GM21515 (cell line): ENCODE data around the gene ODF4.
A peak's percentile ranks its signal among the peaks of the same experiment; 100 is the strongest.
"Not testable (repeated sequence)": the region's sequence is repeated elsewhere in the genome, so short reads cannot be mapped to it uniquely, and the experiment has no call there.

Source experiments
- ATAC-seq: cut with Tn5 transposase; IDR thresholded peaks from one replicate; pipeline ENCODE4 v1.9.1; 2021; ENCODE audit not compliant: unreplicated experiment

The ODF4 gene

DNA sequence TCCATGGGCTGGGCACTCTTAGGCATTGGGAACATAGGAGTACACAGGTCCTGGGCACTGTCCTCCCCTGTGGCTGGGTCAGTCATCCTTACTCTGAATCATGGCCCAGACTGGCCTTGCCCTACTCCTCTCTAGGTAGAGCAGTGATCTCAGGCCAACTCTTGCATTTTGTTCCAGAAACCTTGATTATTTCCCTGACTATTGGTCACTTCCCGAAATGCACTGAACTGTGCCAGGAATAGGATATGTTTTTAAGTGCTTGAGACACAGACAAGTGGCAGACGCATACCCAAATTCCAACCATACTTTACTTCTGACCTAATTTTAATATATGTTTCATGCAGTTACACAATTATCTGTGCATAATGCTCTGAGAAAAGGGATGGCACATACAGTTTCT is 26.6 kb downstream of the ODF4 start:
- ATAC-seq, result no peak

DNA sequence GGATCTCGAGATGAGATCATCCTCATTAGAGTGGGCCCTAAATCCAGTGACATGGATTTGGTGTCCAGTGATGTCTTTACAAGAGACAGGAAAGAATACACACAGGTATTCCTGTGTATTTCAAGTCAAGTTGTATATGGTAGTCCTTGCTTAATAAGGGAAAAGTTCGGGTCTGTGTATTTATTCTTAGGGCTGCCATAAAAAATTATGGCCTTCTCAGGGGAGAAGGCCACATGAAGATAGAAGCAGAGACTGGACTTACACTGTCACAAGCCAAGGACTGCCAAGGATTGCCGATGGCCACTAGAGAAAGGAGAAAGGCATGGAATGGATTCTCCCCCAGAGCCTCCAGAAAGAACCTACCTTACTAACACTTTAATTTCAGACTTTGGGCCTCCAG is 28.6 kb downstream of the ODF4 start:
- no peak for ATAC-seq

DNA sequence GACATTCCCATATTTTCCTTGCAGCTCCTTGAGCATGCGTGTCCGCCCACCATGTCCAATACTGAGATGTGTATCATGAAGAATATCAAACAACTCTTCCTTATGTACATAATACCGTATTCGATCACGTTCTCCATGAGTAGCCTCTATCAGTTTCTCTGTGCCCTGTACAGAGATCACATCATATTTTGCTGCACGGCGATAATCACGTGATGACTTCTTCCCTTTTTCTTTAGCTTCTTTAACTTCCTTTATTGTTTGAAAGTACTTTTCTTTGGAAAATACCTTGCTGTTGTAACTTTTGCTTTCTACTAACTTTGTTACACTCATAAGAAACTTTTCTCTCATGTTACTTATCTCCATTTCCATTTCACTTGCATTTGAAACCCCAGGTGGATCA is 30.3 kb downstream of the ODF4 start:
- ATAC-seq, result no peak

DNA sequence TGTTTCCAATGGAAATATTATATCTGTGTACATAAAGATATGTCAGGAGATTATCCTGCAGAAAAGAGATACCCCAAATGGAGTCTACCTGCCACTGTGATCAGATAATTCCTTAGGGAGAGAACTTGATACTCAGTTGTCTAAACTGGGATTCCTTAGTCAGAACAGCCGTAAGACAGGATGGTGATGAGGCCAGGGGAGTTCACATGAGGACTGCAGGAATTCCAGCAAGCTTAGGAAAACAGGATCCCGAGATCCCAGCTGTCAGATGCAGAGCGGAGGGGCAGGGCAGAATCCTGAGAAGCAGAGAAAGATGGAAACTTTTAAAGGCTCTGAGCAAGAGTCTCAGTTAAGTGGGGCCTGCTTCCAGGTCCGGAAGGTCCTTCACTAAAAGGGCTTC is 32.1 kb downstream of the ODF4 start:
- ATAC-seq, result no peak

DNA sequence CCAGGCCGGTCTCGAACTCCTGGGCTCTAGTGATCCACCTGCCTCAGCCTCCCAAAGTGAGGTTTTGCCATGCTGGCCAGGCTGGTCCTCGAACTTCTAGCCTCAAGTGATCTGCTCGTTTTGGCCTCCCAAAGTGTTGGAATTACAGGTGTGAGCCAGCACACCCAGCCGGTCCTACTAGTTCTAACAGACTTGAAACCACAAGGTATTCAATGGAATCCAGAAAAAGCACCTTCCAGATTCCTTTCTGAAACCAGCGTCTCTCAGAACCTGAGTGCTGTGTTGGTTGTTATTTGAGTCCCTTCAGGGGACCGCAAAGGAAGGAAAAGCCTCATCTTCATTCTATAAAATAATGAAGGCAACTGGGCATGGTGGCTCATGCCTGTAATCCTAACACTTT is 32.8 kb downstream of the ODF4 start:
- ATAC-seq, result no peak

DNA sequence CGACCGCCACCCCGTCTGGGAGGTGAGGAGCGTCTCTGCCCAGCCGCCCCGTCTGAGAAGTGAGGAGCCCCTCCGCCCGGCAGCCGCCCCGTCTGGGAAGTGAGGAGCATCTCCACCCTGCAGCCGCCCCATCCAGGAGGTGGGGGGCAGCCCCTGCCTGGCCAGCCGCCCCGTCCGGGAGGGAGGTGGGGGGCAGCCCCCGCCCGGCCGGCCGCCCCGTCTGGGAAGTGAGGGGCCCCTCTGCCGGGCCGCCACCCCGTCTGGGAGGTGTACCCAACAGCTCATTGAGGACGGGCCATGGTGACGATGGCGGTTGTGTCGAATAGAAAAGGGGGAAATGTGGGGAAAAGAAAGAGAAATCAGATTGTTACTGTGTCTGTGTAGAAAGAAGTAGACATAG is 34.2 kb downstream of the ODF4 start:
- not testable (repeated sequence) for ATAC-seq

DNA sequence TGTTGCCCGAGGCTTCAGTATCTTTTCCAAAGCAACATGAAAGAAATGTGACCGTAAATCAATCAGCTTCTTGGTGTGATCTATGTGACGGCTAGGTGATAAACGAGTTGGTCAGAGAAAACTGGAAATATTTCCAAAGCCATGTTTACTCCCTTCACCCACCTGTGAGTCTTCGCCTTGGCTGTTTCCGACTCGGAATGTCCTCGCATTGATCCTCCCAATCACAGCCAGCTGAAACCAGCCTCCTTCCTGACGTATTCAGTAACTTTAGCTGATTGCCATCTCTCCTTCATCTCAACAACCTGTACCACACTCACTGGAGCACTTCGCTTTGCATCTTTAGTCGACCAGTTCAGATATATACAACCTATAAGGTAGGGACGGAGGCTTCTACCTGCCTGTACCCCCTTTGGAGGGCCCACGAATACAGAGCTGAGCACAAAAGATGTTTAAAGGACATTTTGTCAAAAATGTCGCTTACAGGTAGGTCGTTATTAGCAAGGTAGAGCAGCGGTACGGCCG is 36.2 kb downstream of the ODF4 start:
- ATAC-seq, result no peak

DNA sequence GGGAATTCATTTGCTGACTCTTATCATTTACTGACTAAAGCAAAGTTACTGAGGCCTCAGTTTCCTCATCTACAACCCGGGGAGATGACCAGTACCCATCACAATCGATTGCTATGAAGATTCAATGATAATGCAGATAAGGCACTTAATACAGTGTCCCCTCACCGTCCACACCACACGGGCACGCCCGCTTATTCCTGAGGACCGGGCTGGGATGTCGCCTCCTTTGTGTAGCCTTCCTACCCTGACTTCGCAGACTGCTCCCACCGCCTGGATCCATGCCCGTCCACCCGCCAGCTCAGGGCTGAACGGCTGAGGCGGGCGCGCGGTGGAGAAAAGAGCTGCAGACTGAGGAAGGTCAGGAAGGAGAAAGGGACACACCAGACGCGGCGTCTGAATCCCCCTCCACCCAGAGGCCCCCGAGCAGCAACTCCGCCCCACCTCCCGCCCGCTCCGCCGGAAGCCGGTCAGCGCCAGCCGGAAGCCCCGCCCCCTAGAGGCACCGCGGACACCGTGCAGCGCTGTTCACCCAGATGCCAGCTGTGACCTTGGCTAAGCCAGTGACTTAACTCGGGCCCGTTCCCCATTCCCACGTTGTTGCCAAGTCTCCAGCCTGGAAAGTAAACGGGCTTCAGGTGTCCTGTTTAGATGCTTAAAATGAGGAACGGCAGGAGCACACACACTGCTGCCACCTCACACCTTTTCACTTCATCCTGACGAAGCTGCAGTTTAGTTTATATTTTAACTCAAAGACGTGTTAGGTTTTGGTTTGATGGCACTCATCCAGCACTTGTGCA is 36.8 kb downstream of the ODF4 start, which contains the start of gene KRABD2:
TSS of gene KRABD2 (minus strand) at position 434 of the 797 bp plus-strand sequence.
- peak; percentile 91 for ATAC-seq

DNA sequence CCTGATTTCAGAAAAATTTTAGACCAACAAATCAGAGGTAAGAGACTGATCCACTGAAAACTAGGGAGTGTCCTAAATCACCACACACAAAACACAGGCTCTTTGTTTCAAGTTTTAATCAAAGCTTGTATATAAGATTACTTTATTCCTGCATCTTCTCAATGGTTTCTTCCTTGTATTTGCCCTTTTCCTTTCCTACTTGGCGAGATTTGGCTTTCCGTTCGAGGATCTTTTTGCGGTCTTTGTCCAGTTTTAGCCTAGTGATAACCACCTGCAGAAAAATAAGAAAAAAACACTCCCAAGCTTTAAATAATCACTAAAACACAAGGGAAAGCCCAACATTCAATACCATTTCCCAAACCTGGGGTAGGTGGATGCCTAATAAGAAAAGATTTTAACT is 37.8 kb downstream of the ODF4 start:
- ATAC-seq, result no peak

DNA sequence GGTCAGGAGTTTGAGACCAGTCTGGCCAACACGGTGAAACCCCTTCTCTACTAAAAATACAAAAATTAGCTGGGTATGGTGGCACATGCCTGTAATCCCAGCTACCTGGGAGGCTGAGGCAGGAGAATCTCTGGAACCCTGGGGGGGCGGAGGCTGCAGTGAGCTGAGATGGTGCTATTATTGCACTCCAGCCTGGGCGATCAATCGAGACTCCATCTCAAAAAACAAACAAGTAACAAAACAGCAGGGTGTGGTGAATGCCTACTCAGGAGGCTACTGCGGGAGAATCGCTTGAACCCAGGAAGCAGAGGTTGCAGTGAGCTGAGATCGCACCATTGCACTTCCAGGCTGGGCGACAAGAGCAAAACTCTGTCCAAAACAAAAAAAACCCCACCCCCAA is 38.5 kb downstream of the ODF4 start:
- ATAC-seq, result not testable (repeated sequence)

DNA sequence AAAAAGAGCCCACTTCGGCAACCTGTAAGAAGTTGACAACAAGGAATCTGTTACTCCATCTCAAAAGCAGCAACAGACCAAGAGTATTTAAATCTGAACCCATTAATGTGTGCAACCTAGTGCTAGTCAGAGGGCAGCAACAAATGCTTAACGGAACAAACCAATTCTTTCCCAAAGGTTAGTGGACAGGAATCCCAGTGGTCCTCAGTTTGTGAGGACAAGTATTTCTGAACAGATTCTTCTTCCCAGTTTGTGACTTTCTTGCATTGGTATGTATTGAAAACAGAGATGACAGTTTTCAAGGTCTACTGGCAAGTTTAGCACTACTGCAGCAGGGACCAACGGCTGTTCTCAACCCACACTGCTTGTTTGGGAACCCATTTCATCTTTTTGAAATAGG is 40.4 kb downstream of the ODF4 start:
- ATAC-seq, result no peak

DNA sequence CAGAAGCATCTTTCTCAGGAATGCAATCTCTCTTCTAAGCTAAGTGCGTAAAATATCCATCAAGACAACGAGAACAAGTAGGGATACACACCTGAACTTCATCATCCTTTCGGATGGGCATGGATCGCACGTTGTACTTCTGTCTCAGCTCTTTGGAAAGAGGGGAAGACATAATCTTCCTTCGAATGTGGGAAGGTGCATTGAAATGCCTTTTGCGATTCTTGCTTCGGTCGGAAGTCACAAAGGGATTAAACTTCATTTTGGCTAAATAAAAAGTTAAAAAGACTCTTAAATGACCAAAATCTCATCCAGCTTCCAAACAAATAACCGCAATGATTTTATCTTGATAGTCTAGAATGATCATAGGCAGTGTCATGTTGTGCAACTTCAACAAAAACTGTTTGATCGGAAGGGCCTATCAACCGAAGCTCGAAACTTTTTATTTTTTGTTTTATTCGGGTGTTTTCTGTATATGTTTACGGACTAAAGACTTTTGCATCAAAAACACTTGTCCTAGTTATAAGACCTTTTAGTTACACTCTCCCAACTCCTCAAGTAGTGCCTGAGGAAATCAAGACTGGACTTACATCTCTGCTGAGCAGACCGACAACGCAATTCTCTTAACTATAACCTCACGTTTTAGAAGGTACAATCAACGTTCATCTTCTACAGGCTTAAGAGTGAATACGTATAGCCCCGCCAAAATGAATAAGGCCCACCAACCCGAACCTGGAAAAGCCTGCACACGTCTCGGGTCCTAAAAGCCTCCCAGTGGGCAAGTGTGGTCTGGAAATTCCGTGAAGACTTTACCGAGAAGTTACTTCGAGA is 42.6 kb downstream of the ODF4 start:
- no peak for ATAC-seq

DNA sequence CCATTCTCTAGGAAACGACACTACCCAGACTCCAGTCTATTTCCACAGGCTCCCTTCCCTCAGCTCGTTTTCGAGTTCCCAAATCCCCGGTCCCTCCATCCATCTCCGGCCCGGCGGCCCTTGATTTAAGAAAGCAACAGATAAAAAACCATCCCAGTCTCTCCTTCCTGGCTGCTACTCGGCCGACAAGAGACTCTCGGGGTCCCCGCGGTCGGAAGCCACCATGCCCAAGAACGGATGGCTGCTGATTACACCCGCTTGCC is 43.2 kb downstream of the ODF4 start:
- ATAC-seq, result no peak

DNA sequence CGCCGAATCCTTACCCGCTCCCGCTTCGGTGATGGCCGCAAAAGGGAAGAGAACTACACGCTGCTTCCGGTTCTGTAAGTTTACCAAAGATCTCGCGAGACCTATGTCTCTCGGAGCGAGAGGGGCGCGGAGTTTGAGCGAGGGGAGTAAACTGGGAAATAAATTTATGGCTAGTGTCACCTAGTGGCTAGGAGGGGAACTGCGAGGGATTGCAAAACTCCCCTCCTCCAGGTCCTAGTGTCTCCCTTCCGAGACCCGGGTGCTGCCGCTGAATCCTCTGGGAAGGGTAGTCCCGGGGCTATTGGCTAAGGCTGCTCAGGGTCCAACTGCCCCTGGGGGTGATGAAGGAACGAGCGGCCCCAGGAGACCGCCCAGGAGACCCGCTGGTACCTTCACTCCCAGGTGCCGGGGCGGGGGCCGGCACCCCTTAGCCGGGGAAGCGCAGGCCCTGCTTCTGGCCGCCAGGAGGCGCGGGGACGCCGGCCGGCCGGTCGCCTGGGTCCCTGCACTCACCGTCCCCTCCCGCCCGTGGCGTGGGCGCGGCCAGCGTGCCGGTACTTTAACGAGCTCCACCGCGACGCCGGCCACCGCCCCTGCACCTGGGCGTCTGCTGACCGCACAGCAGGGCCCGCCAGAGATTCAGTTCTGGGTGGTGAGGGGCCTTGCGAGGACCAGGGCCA is 43.6 kb downstream of the ODF4 start, which contains the start of gene RPL26:
TSS of gene RPL26 (minus strand) at position 51 of the 680 bp plus-strand sequence. CDS start 883 bp downstream, outside the sequence.
- ATAC-seq, result peak; percentile 81

DNA sequence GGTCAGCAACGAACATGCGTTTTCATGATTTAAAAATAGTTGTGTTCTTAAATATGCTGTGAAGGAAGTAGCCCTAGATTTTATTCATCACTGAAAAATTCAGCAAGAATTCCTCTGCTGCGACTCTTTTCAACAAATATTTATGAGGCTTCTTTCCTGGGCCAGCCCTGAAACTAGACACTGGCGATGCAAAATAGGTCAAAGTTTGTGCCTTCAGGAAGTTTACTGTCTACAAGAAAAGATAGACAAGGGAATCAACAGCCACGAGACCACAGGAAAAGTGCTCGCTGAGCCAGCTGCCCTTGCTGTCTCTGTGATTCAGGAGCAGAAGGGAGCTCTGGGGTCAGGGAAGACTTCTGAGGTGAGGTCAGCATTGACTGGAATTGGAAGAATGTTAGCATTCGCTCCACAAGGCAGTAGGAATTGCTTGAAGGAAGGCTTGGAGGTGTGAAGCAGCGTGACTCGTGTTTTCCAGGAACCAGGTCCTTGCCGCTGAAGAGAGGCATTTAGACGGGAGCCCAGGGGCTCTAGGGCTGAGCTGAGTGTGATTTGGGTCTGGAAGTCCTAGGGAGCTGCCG is 45.2 kb downstream of the ODF4 start:
- no peak for ATAC-seq

DNA sequence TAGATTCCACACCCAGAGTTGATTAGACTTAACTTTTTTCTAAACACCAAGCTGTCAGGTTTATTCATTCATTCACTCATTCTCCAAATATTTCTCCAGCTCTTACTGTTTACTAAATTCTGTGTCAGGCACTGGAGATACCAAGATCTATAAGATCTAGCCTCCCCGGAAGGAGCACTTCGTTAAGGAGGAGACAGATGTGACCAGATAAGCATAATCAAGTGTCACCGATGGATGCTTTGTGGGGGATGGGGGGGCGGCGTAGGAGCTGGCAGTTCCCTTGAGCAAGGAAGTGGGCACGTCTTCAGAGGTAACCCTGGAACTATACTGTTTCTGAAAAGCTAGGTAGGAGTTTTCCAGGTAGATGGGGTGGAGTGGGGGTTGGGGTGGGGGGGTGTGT is 47.2 kb downstream of the ODF4 start:
- ATAC-seq, result no peak

DNA sequence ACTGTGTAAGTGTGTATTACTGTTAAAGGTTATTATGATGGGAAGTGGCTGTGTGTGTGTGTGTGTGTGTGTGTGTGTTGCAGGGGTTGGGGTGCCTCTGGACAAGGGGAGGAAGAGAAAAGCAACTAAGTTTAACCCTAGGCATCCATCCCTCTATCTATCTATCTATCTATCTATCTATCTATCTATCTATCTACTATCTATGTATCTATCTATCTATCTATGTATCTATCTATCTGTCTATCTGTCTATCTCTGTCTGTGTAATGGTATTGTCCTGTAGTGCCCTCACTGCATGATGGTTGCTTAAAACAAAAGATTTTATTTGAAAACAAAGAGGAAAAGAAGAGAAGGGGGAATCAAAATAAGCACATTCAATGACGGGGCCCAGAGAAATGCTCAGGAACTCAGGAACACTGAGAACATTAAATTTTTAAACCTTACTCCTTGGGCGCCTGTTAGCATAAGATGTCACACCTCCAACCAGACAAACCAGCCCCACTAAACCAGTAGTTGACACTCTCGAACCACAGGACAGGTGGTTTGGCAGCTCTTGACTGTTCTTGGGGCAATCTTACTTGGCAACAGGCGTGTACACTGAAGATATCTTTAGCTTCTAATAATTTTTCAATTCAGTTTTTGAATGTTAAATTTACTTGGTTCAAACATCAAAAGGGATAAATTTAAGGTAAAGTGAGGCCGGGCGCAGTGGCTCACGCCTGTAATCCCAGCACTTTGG is 48.4 kb downstream of the ODF4 start:
- ATAC-seq, result no peak

DNA sequence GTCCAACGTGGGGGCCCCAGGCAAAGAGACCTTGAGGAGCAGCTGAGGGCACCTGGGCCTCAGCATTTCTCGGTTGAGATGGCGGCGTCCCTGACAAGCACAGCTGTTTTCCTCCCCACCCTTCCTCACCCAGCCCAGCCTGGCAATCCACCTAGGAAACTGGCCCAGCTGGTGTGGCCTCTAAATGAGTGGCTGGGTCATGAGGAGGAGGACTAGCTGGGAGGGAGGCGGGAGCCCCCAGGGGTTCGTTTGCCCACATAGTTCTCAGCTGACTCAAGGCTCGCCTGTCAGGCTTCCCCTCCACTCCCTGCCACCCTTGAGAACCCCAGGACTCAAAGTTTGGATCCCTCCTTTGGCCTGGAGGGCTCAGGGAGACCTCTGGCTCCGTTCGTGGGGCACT is 52.1 kb downstream of the ODF4 start:
- no peak for ATAC-seq

DNA sequence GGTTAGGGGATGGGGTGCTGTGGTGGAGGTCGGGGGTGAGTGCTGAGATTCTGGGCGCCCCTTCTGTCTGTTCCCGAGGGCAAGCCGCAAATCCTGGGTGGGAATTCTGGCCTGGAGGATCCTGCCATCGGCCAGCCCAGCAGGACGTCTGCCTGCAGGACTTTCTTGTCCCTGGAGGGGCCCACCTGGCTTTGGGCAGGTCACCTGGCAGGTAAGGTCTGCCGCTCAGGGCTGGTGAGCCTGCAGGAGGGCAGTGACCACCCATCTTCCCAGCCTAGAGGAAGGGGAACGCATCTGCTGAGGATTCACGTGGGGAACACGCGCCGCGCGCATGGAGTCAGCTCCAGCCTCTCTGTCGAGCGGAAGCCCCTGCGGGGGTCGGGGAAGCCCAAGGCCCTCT is 52.6 kb downstream of the ODF4 start:
- no peak for ATAC-seq

DNA sequence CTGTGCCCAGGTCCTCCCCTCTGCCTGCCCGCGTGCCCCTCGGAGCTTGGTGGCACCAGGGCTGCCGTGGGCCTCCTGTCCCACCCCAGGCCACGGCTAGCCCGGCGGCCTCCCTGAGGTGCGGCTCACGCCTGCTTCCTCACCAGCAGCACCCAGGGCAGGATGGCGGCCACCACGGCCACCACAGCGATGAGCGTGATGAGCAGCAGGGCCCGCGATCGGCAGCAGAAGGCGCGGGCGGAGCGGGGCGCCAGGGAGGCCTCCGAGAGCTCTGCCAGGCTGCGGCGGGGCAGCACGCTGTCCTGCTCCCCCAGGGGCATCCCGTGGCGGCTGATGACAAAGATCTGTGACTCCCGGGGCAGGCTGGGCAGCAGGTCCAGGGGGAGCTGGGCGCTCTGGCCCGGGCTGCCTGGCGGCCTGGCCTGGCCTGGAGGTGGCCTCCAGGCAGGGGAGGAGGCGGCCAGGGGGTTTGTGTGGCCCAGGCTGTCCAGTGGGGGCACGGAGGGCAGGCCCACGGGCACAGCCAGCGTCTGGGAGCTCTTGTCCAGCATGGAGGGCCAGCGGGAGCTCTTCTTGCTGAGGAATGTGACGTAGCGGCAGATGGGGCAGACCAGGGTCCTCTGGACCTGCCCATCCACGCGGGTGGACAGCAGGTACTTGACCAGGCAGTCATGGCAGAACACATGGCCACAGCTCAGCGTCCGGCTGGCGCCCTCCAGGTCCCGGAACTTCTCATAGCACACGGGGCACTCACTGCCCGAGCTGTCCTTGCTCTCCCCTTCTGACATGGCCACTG is 53.2 kb downstream of the ODF4 start:
- no peak for ATAC-seq
